GM12878 (cell line): Measurements from ENCODE around the gene EDC3. TPM values are rescaled to one million over a fixed set of nuclear protein-coding genes. Genes with fewer than 3 reads are reported as not detected.

Source experiments
- CBFB ChIP-seq: IDR thresholded peaks from 2 replicates; pipeline ENCODE4 v1.6.1; 2016; ENCODE audit warnings: antibody characterized with exemption, low read depth
- EED ChIP-seq: sonication (generic); IDR thresholded peaks from 2 replicates; pipeline ENCODE4 v1.6.1; 2016; ENCODE audit warnings: antibody characterized with exemption, low read depth
- GATAD2B ChIP-seq: fragments of 450-650 bp; conservative IDR thresholded peaks from 2 replicates; pipeline ENCODE4 v1.6.1; 2017; ENCODE audit warnings: low read depth, mild to moderate bottlenecking, moderate library complexity
- MEF2B ChIP-seq: fragments of 450-650 bp; IDR thresholded peaks from 2 replicates; pipeline ENCODE4 v1.6.1; 2018; ENCODE audit warnings: mild to moderate bottlenecking, moderate library complexity; ENCODE audit not compliant: partially characterized antibody, poor library complexity, severe bottlenecking
- NR2C2 ChIP-seq: IDR thresholded peaks from 2 replicates; pipeline ENCODE4 v1.6.1; 2011; ENCODE audit warnings: borderline replicate concordance, low read depth; ENCODE audit not compliant: control insufficient read depth, insufficient read length
- NRF1 ChIP-seq: conservative IDR thresholded peaks from 2 replicates; pipeline ENCODE4 v1.6.1; 2011; ENCODE audit warnings: mild to moderate bottlenecking, low read depth, low read length, improper control_type of control experiment
- SMC3 ChIP-seq: IDR thresholded peaks from 2 replicates; pipeline ENCODE4 v1.6.1; 2011; ENCODE audit warnings: low read length, improper control_type of control experiment, borderline replicate concordance
- SREBF1 ChIP-seq: IDR thresholded peaks from 2 replicates; pipeline ENCODE4 v1.6.1; 2012; ENCODE audit warnings: mild to moderate bottlenecking, low read length
- USF2 ChIP-seq: IDR thresholded peaks from 2 replicates; pipeline ENCODE4 v1.6.1; 2011; ENCODE audit warnings: low read depth, low read length, improper control_type of control experiment, borderline replicate concordance
- ZBTB33 ChIP-seq: fragments of 450-650 bp; IDR thresholded peaks from 2 replicates; pipeline ENCODE4 v1.6.1; 2017; ENCODE audit warnings: mild to moderate bottlenecking
- polyA plus RNA-seq, 11 experiments: library from polyadenylated mRNA; depleted of rRNA in 4 of 11; unstranded in 6 of 11; stranded (reverse) in 5 of 11; fragments of >200 nt; fragmentation: Nextera tagmentation in 4 of 11; fragmentation: Illumina TruSeq in 1 of 11; extraction: Ambion mirVana in 4 of 11; extraction: Trizol in 1 of 11; gene quantifications; 1 replicate in 1 of 11; 2 replicates in 10 of 11; pipeline versions ENCODE4 v1.2.1 to v1.2.3, GENCODE V29; 2011 to 2016; ENCODE audit warnings: inconsistent platforms in 2 of 11, missing spikeins in 2 of 11, low read depth in 1 of 11
- total RNA-seq, 4 experiments: library from RNA; depleted of rRNA in 3 of 4; stranded (reverse); fragments of >200 nt in 3 of 4; fragmentation: Illumina TruSeq in 1 of 4; extraction: Trizol in 1 of 4; gene quantifications; 2 replicates each; pipeline versions ENCODE4 v1.2.1 to v1.2.3, GENCODE V29; 2013 to 2021
- TF ChIP-seq, protein P1 (sequence below): fragments of 450-650 bp; IDR thresholded peaks from 2 replicates; pipeline ENCODE4 v1.6.1; 2016; ENCODE audit warnings: mild to moderate bottlenecking
- TF ChIP-seq, protein P2 (sequence below): fragments of 450-650 bp; formaldehyde crosslinking; IDR thresholded peaks from 2 replicates; pipeline ENCODE4 v1.4.0; 2020; ENCODE audit warnings: mild to moderate bottlenecking, moderate library complexity
- TF ChIP-seq, protein P3 (sequence below): fragments of 450-650 bp; IDR thresholded peaks from 2 replicates; pipeline ENCODE4 v1.6.1; 2018; ENCODE audit warnings: mild to moderate bottlenecking, low read depth, moderate library complexity; ENCODE audit not compliant: partially characterized antibody

The EDC3 gene
- total and polyA plus RNA-seq, 10 of the 15 experiments (the other 5 are each of a cell fraction or from before 2014, with no cell fraction given), result 11.8 to 48.4 (median 35.3) TPM

DNA sequence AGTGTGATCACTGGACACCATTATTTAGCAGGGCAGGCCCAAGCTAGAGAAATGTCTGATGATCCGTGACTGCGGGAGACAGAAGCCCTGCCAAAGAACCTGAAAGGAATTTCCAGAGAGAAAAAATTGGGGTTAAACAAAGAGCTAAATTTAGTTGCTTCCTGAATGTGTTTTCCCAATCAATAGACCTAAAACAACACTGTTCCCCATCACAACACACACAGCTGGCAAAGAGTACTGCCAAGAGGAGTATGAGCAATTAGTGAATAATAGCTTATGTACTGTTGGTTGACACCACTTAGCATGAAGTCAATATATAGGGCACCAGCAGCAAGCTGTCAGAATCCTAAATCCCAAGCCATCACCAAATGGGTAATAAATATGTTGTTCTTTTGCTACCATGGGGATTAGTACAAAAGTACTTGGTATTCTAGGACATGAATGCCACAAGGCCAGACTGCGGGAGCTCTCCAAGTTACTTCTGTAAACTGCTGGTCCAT is 44.5 kb downstream of the EDC3 start (continued):
- TF ChIP-seq, protein P1, sequence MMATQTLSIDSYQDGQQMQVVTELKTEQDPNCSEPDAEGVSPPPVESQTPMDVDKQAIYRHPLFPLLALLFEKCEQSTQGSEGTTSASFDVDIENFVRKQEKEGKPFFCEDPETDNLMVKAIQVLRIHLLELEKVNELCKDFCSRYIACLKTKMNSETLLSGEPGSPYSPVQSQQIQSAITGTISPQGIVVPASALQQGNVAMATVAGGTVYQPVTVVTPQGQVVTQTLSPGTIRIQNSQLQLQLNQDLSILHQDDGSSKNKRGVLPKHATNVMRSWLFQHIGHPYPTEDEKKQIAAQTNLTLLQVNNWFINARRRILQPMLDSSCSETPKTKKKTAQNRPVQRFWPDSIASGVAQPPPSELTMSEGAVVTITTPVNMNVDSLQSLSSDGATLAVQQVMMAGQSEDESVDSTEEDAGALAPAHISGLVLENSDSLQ, result no peak
- TF ChIP-seq USF2, result no peak
- TF ChIP-seq GATAD2B, result no peak
- TF ChIP-seq, protein P2, sequence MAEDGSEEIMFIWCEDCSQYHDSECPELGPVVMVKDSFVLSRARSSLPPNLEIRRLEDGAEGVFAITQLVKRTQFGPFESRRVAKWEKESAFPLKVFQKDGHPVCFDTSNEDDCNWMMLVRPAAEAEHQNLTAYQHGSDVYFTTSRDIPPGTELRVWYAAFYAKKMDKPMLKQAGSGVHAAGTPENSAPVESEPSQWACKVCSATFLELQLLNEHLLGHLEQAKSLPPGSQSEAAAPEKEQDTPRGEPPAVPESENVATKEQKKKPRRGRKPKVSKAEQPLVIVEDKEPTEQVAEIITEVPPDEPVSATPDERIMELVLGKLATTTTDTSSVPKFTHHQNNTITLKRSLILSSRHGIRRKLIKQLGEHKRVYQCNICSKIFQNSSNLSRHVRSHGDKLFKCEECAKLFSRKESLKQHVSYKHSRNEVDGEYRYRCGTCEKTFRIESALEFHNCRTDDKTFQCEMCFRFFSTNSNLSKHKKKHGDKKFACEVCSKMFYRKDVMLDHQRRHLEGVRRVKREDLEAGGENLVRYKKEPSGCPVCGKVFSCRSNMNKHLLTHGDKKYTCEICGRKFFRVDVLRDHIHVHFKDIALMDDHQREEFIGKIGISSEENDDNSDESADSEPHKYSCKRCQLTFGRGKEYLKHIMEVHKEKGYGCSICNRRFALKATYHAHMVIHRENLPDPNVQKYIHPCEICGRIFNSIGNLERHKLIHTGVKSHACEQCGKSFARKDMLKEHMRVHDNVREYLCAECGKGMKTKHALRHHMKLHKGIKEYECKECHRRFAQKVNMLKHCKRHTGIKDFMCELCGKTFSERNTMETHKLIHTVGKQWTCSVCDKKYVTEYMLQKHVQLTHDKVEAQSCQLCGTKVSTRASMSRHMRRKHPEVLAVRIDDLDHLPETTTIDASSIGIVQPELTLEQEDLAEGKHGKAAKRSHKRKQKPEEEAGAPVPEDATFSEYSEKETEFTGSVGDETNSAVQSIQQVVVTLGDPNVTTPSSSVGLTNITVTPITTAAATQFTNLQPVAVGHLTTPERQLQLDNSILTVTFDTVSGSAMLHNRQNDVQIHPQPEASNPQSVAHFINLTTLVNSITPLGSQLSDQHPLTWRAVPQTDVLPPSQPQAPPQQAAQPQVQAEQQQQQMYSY, result no peak
- TF ChIP-seq SREBF1, result no peak
- TF ChIP-seq SMC3, result no peak
- no peak for TF ChIP-seq ZBTB33
- TF ChIP-seq NR2C2, result no peak
- no peak for TF ChIP-seq EED
- TF ChIP-seq NRF1, result no peak
- no peak for TF ChIP-seq MEF2B
- no peak for TF ChIP-seq CBFB
- TF ChIP-seq, protein P3, sequence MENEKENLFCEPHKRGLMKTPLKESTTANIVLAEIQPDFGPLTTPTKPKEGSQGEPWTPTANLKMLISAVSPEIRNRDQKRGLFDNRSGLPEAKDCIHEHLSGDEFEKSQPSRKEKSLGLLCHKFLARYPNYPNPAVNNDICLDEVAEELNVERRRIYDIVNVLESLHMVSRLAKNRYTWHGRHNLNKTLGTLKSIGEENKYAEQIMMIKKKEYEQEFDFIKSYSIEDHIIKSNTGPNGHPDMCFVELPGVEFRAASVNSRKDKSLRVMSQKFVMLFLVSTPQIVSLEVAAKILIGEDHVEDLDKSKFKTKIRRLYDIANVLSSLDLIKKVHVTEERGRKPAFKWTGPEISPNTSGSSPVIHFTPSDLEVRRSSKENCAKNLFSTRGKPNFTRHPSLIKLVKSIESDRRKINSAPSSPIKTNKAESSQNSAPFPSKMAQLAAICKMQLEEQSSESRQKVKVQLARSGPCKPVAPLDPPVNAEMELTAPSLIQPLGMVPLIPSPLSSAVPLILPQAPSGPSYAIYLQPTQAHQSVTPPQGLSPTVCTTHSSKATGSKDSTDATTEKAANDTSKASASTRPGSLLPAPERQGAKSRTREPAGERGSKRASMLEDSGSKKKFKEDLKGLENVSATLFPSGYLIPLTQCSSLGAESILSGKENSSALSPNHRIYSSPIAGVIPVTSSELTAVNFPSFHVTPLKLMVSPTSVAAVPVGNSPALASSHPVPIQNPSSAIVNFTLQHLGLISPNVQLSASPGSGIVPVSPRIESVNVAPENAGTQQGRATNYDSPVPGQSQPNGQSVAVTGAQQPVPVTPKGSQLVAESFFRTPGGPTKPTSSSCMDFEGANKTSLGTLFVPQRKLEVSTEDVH, result no peak
